ENCODE results near the gene C11orf52.
A peak's percentile ranks its signal among the peaks of the same experiment; 100 is the strongest.

The C11orf52 gene

GRCh38 chr11:111921541-111922230 is 3.0 kb downstream of the C11orf52 start:
- no peak overlapping the region for H3K4me3 ChIP-seq (ENCODE audit: low read length)
- TF ChIP-seq CTCF (IDR thresholded peaks at IDR 0.05; ENCODE audit: insufficient read depth, low read depth, low read length, missing control alignments): no peak
- no peak for DNase-seq (ENCODE audit: low read depth)

- no peak overlapping the region for H3K4me3 ChIP-seq (ENCODE audit: low read length)
- no peak for TF ChIP-seq CTCF (IDR thresholded peaks at IDR 0.05; ENCODE audit: insufficient read depth, low read depth, low read length, missing control alignments)
- peak; percentile 75 for DNase-seq (ENCODE audit: low read depth)
Observed at GRCh38 chr11:111922803-111923202, 4.1 kb downstream of the C11orf52 start.

GRCh38 chr11:111923351-111923788 is 4.7 kb downstream of the C11orf52 start:
- H3K4me3 ChIP-seq (ENCODE audit: low read length): no peak overlapping the region
- no peak for DNase-seq (ENCODE audit: low read depth)
- no peak for TF ChIP-seq CTCF (IDR thresholded peaks at IDR 0.05; ENCODE audit: insufficient read depth, low read depth, low read length, missing control alignments)

GRCh38 chr11:111923951-111924350 is 5.2 kb downstream of the C11orf52 start:
- H3K4me3 ChIP-seq (ENCODE audit: low read length): no peak overlapping the region
- DNase-seq (ENCODE audit: low read depth): peak; percentile 61
- no peak for TF ChIP-seq CTCF (IDR thresholded peaks at IDR 0.05; ENCODE audit: insufficient read depth, low read depth, low read length, missing control alignments)

GRCh38 chr11:111925953-111926352 is 7.2 kb downstream of the C11orf52 start:
- no peak for DNase-seq (ENCODE audit: low read depth)
- H3K4me3 ChIP-seq (ENCODE audit: low read length): no peak overlapping the region
- TF ChIP-seq CTCF (IDR thresholded peaks at IDR 0.05; ENCODE audit: insufficient read depth, low read depth, low read length, missing control alignments): no peak

- DNase-seq (ENCODE audit: low read depth): peak; percentile 98
- peak overlapping the region; percentile 48 for H3K4me3 ChIP-seq (ENCODE audit: low read length)
- TF ChIP-seq CTCF (IDR thresholded peaks at IDR 0.05; ENCODE audit: insufficient read depth, low read depth, low read length, missing control alignments): no peak
Observed at GRCh38 chr11:111926505-111927391, 8.0 kb downstream of the C11orf52 start.
